Measurements from ENCODE around the gene RBP2. TPM values are rescaled to one million over a fixed set of nuclear protein-coding genes. Genes with fewer than 3 reads are reported as not detected.

The RBP2 gene
- total and polyA plus RNA-seq, 2 of the 8 experiments (the other 6 are each of a cell fraction or from before 2014, with no cell fraction given), result not detected

- no peak overlapping the region for H2AK5ac ChIP-seq (ENCODE audit: low read depth, low read length)
- no peaks in the 10 kb centered on the region for H3K9me3 ChIP-seq (ENCODE audit: insufficient read depth in 2 of 2, low read depth in 1 of 2, low read length in 1 of 2)
- H3K14ac ChIP-seq (ENCODE audit: insufficient read length), result no peak overlapping the region
- no peak overlapping the region for H2BK12ac ChIP-seq (ENCODE audit: low read depth, low read length)
- H2AFZ ChIP-seq (ENCODE audit: low read length), result no peak overlapping the region
- POLR2A ChIA-PET (ENCODE audit: partially characterized antibody), result interaction anchor here (1.0 kb wide), 1 partner anchor 16 kb away, joined by 3 read pairs; no protein-coding TSS in a partner anchor
- H4K8ac ChIP-seq (ENCODE audit: extremely low read depth, insufficient read depth, low read length), result no peak overlapping the region
- no peak overlapping the region for H4K5ac ChIP-seq (ENCODE audit: insufficient read length, low read depth, low read length)
- no peak for FAIRE-seq
- H3K23me2 ChIP-seq (ENCODE audit: low read depth, low read length), result no peaks in the 10 kb centered on the region; the same call in 1 of the 2 replicates
- H3K9ac ChIP-seq (replicated peaks in 1 of 4; ENCODE audit: extremely low read depth in 1 of 4, low read depth in 3 of 4, low read length in 3 of 4), result no peak overlapping the region
- no peak overlapping the region for H2BK20ac ChIP-seq (ENCODE audit: low read length)
- no peaks in the 10 kb centered on the region for H3K36me3 ChIP-seq (ENCODE audit: control insufficient read depth in 2 of 4, insufficient read depth in 4 of 4, low read length in 3 of 4)
- H2BK120ac ChIP-seq (replicated peaks; ENCODE audit: low read depth, low read length), result no peak overlapping the region
- WGBS, 2 experiments (ENCODE audit: extremely low coverage in 1 of 2, insufficient coverage in 1 of 2, insufficient read length in 1 of 2, insufficient replicate concordance in 2 of 2, low coverage in 1 of 2, low lambda C conversion rate in 2 of 2, missing lambda C conversion rate in 1 of 2), result 82% methylated on average over 1 of the region's 1 CpG; no CpG with 5 or more reads in 1 of the 2 experiments
- no peak overlapping the region for H2BK5ac ChIP-seq (ENCODE audit: low read depth, low read length)
- H3K23ac ChIP-seq (ENCODE audit: insufficient read length), result no peak overlapping the region
- DNase-seq (ENCODE audit: low read depth in 1 of 2, low spot score in 2 of 2), result no peak
- H3K4ac ChIP-seq (replicated peaks; ENCODE audit: insufficient read length, low read depth, low read length), result no peak overlapping the region
- no peaks in the 10 kb centered on the region for H3K27me3 ChIP-seq (replicated peaks in 1 of 4; ENCODE audit: control insufficient read depth in 3 of 4, extremely low read depth in 1 of 4, insufficient read depth in 3 of 4, low read length in 3 of 4)
- H3K27ac ChIP-seq (ENCODE audit: low read depth, low read length), result no peak overlapping the region
- H2BK15ac ChIP-seq (ENCODE audit: low read length), result no peak overlapping the region
- no peaks in the 10 kb centered on the region for H3K79me2 ChIP-seq (ENCODE audit: control insufficient read depth in 1 of 2, insufficient read depth in 2 of 2, low read length in 2 of 2)
- H3K79me1 ChIP-seq (ENCODE audit: low read depth, low read length), result no peaks in the 10 kb centered on the region
- no peak overlapping the region for H4K91ac ChIP-seq (replicated peaks; ENCODE audit: insufficient read length, low read length)
- no peak overlapping the region for H3K18ac ChIP-seq (ENCODE audit: extremely low read depth, low read length)
- CTCF ChIA-PET (ENCODE audit: partially characterized antibody), result interaction anchor here (0.6 to 5.7 kb wide), 11 partner anchors 13 to 399 kb away, joined by 3 to 33 read pairs (median 4); no protein-coding TSS in a partner anchor
- no peaks in the 10 kb centered on the region for H3K4me1 ChIP-seq (replicated peaks in 1 of 4; ENCODE audit: control insufficient read depth in 3 of 4, insufficient read depth in 4 of 4, low read length in 3 of 4)
- no peak overlapping the region for H3K4me3 ChIP-seq (ENCODE audit: extremely low read depth in 1 of 4, insufficient read depth in 2 of 4, low read depth in 3 of 4, low read length in 4 of 4)
- no peak overlapping the region for H3K56ac ChIP-seq (replicated peaks; ENCODE audit: insufficient read length, low read depth, low read length)
- H3K4me2 ChIP-seq (ENCODE audit: insufficient read depth in 1 of 2, low read depth in 2 of 2, low read length in 2 of 2), result no peak overlapping the region
- no peaks in the 10 kb centered on the region for H4K20me1 ChIP-seq (replicated peaks in 1 of 2; ENCODE audit: control insufficient read depth in 1 of 2, insufficient read depth in 2 of 2, low read length in 2 of 2)
- TF ChIP-seq CTBP2 (IDR thresholded peaks at IDR 0.05; ENCODE audit: borderline replicate concordance, insufficient read depth, insufficient read length, low read length) (no peak), RXRA (IDR thresholded peaks at IDR 0.05; ENCODE audit: insufficient read depth, low read depth, low read length) (no peak), RAD21 (IDR thresholded peaks at IDR 0.05 in 1 of 2, conservative IDR thresholded peaks at IDR 0.05 in 1 of 2; ENCODE audit: low read depth in 2 of 2, low read length in 2 of 2) (no peak), NANOG (IDR thresholded peaks at IDR 0.05; ENCODE audit: insufficient read depth, low read depth, low read length, poor library complexity, severe bottlenecking) (no peak), ZNF274 (IDR thresholded peaks at IDR 0.05; ENCODE audit: borderline replicate concordance, extremely low read depth, low read length) (no peak), KDM4A (IDR thresholded peaks at IDR 0.05; ENCODE audit: low read depth, low read length, severe bottlenecking) (no peak), CREB1 (IDR thresholded peaks at IDR 0.05) (no peak), MAFK (IDR thresholded peaks at IDR 0.05; ENCODE audit: low read depth, low read length) (no peak), ATF2 (IDR thresholded peaks at IDR 0.05; ENCODE audit: low read length) (no peak), SP4 (IDR thresholded peaks at IDR 0.05; ENCODE audit: low read length) (no peak), GTF2F1 (IDR thresholded peaks at IDR 0.05; ENCODE audit: borderline replicate concordance, low read depth, low read length) (no peak), SIN3A (conservative IDR thresholded peaks at IDR 0.05 in 1 of 2, IDR thresholded peaks at IDR 0.05 in 1 of 2; ENCODE audit: low read depth in 1 of 2, low read length in 2 of 2) (no peak)
Measured at GRCh38 chr3:139441656-139442055, 34.7 kb downstream of the RBP2 start.
